ENCODE data around the gene PIGH. TPM values are rescaled to one million over a fixed set of nuclear protein-coding genes. Genes with fewer than 3 reads are reported as not detected.

PIGH gene
- total RNA-seq, 4 donors from 2014 or later: 19.2 to 48.8 (median 23.8) TPM

GRCh38 chr14:67575684-67576083 is 24.4 kb downstream of the PIGH start:
- no peak for TF ChIP-seq CTCF (IDR thresholded peaks at IDR 0.05)
- TF ChIP-seq POLR2A (IDR thresholded peaks at IDR 0.05): no peak
- TF ChIP-seq EP300 (IDR thresholded peaks at IDR 0.05): no peak
- Histone ChIP-seq H3K4me3 (no peak overlapping the region), H3K27ac (no peak overlapping the region), H3K27me3 (no peaks in the 10 kb centered on the region), H3K36me3 (peaks cover 0 to 56% (median 0%) of the 10 kb centered on the region in 3 donors), H3K9me3 (no peaks in the 10 kb centered on the region), H3K4me1 (no peaks in the 10 kb centered on the region)
- no peak for DNase-seq (ENCODE audit: low spot score in 2 of 2)
- WGBS, 2 donors: 70 to 75% methylated on average over 9 of the region's 9 CpGs

GRCh38 chr14:67574806-67575205 is 25.3 kb downstream of the PIGH start:
- no peak overlapping the region for H3K27ac ChIP-seq
- no peaks in the 10 kb centered on the region for H3K27me3 ChIP-seq
- no peak overlapping the region for H3K4me3 ChIP-seq
- WGBS, 2 donors: 82 to 83% methylated on average over 7 of the region's 7 CpGs
- no peak for DNase-seq (ENCODE audit: low spot score in 2 of 2)
- H3K36me3 ChIP-seq: peaks cover 0 to 48% (median 0%) of the 10 kb centered on the region in 3 donors
- H3K4me1 ChIP-seq: no peaks in the 10 kb centered on the region
- TF ChIP-seq POLR2A (IDR thresholded peaks at IDR 0.05) (no peak), EP300 (IDR thresholded peaks at IDR 0.05) (no peak), CTCF (IDR thresholded peaks at IDR 0.05) (no peak)
- no peaks in the 10 kb centered on the region for H3K9me3 ChIP-seq

- Histone ChIP-seq H3K27ac (no peak overlapping the region), H3K27me3 (no peaks in the 10 kb centered on the region), H3K9me3 (no peaks in the 10 kb centered on the region), H3K4me3 (no peak overlapping the region), H3K4me1 (no peaks in the 10 kb centered on the region), H3K36me3 (peaks cover 0 to 41% (median 0%) of the 10 kb centered on the region in 3 donors)
- 87 to 90% methylated on average over 14 of the region's 14 CpGs for WGBS, 2 donors
- no peak for DNase-seq (ENCODE audit: low spot score in 2 of 2)
- TF ChIP-seq POLR2A (IDR thresholded peaks at IDR 0.05) (no peak), EP300 (IDR thresholded peaks at IDR 0.05) (no peak), CTCF (IDR thresholded peaks at IDR 0.05) (no peak)
Observed at GRCh38 chr14:67574156-67574555, 25.9 kb downstream of the PIGH start.

GRCh38 chr14:67573228-67574010 is 26.6 kb downstream of the PIGH start:
- Histone ChIP-seq H3K4me3 (no peak overlapping the region), H3K27ac (no peak overlapping the region), H3K4me1 (no peaks in the 10 kb centered on the region), H3K27me3 (no peaks in the 10 kb centered on the region), H3K36me3 (peaks cover 0 to 34% (median 0%) of the 10 kb centered on the region in 3 donors), H3K9me3 (no peaks in the 10 kb centered on the region)
- WGBS, 2 donors: 83 to 87% methylated on average over 15 of the region's 15 CpGs
- no peak for TF ChIP-seq POLR2A (IDR thresholded peaks at IDR 0.05)
- no peak for TF ChIP-seq CTCF (IDR thresholded peaks at IDR 0.05)
- DNase-seq (ENCODE audit: low spot score in 2 of 2): no peak

- Histone ChIP-seq H3K4me3 (no peak overlapping the region), H3K27me3 (no peaks in the 10 kb centered on the region), H3K27ac (no peak overlapping the region), H3K9me3 (no peaks in the 10 kb centered on the region), H3K4me1 (no peaks in the 10 kb centered on the region), H3K36me3 (peaks cover 0 to 27% (median 0%) of the 10 kb centered on the region in 3 donors)
- no peak for DNase-seq (ENCODE audit: low spot score in 2 of 2)
- WGBS, 2 donors: 92 to 93% methylated on average over 5 of the region's 5 CpGs
- TF ChIP-seq EP300 (IDR thresholded peaks at IDR 0.05) (no peak), POLR2A (IDR thresholded peaks at IDR 0.05) (no peak), CTCF (IDR thresholded peaks at IDR 0.05) (no peak)
Observed at GRCh38 chr14:67572608-67573007, 27.5 kb downstream of the PIGH start.

Data from tibial nerve (tissue), 4 donors.